HG03432 (cell line): ENCODE data around the gene PPFIA2.
"Not testable (repeated sequence)": the region's sequence is repeated elsewhere in the genome, so short reads cannot be mapped to it uniquely, and the experiment has no call there.

ENCODE experiments used
- ATAC-seq: cut with Tn5 transposase; IDR thresholded peaks from one replicate; pipeline ENCODE4 v1.9.1; 2021; ENCODE audit warnings: mild to moderate bottlenecking, moderate library complexity; ENCODE audit not compliant: unreplicated experiment

PPFIA2 gene

DNA sequence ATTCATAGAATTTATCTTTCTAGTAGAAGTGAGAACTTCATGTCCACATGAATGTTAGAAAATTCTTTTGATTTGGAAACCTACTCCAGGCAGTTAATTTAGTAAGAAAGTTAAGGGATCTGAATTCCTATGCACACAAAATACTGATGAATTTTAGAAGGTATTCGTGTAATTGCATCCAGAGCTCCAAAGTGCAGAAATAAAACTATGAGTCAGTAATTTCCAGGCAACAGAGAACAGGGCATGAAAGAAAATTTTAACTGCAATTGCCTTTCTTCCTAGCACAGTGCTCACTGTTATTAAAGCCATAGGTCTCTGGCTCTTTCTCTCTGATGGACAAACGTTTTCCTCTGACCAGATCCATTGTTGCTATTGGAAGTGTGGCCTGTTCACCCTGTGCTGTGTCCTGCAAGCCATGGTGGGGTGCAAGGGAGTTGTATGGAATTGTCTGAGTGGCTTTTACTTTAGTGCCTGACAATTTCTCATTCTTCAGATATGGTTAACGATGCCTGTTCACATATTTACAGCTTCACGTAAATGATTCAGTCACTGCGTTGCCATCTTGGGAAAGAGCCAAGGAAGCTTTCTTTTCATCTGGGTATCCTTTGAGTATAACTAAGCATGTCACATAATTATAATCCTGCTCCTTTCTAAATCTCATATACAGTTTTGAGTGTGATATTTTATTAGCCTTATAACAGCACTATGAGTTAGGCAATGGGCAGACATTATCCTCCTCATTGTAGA lies 536.1 kb downstream of the PPFIA2 start:
- no peak for ATAC-seq

DNA sequence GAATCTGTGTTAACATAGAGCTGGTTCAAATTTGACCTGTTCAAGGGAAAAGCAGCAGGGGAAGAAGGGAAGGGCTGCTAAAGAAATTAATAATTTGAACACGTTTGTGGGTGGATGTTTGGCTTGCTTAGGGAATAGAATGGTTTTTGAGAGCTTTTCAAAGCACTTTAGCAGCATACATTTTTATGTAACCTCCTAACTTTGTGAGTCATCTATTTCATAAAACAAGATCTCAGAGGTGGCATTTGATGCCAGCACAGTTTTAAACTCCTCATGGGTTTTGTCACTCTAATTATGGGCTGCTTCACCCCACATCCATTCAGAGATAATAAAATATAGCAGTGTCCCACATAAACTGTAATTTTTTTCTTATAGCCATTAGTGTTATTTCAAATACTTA lies 537.5 kb downstream of the PPFIA2 start:
- no peak for ATAC-seq

DNA sequence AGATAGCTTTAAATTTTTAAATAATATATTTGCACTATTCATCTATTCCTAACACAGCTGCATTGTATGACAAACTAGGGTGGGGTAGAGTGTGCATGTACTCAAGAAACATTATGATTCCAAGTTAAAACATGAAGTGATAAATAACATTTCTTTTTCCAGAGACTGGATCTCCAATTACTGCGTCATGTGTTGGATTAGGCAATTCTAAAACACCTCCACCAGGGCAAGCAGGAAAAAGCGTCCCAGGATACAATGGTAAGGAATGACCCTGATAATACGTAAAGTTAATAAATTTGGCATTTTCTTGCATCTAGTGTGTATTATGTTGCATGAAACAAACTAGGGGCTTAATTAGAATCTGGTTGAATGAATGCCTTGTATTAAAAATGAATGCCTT lies 542.4 kb downstream of the PPFIA2 start:
- ATAC-seq = no peak

DNA sequence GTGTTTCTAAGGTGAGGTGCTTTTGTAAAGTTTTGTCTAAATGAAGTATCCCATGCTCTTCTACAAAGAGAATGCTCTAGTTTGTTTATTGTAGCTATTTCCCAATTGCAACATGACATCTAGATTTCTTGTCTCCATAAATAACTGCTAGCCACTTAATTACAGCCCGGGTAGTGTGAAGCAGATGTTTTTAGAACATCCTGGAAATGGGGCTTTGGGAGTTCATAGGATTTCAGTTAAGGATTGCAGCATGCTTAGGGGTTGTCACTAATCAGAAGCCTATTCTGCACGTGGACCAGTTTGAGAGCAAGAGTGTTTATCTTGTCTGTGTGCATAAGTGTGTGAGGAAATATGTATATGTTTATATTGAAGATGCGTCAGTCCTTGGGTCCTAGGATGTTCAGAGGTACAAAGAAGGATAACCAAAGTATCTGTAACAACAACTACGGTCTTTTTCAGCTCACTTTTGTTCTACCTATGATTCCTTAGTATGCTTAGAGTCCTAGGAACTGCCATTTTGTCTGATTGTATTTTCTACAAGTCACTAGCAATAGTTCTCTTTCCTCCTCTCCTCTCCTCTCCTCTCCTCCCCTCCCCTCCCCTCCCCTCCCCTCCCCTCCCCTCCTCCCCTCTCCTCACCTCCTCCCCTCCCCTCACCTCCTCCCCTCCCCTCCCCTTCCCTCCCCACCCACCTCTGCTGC lies 546.0 kb downstream of the PPFIA2 start:
- ATAC-seq = no peak

DNA sequence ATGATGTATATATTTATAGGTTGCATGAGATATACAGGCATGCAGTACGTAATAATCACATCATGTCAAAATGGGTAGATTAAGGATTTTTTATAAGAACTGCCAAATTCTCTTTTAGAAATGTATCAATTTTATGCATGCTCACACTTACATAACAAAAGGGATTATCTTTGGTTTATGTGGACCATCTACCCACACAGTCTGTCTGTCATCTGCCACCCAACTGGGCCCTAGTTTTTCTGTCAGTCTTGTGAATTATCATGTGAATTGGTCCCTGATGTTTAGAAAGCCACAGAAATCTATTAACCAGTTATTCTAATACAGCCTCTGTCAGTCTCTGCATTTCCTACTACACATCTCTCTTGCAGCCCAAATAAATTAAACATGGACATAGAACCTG lies 547.8 kb downstream of the PPFIA2 start:
- no peak for ATAC-seq

DNA sequence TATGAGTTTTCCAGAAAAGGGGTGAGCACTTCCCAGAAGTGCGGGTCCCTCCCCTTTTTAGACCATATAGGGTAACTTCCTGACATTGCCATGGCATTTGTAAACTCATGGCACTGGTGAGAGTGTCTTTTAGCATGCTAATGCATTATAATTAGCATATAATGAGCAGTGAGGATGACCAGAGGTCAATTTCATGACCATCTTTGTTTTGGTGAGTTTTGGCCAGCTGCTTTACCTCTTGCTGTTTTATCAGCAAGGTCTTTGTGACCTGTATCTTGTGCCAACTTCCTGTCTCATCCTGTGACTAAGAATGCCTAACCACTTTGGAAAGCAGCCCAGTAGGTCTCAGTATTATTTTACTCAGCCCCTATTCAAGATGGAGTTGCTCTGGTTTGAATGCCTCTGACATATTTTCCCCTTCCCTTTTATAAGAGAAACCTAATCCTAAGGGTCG lies 549.4 kb downstream of the PPFIA2 start:
- not testable (repeated sequence) for ATAC-seq

DNA sequence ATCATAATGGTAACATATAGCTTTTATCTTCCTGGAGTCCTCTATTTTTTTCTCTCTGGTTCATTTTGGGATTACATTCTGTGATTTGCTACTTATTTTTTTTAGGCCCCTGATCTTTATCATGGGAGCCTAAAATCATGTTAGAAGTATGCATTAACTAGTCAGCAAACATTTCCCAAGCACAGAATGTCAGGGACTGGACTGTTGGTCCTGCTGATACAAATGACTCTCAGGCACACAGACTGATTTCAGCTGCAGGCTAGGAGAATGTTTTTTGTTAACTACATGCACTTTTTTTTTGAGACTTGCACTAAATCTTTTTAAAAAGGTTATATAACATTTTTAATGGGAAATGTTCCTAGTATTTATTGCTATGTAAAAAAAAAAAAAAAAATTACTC lies 550.1 kb downstream of the PPFIA2 start:
- ATAC-seq = no peak

DNA sequence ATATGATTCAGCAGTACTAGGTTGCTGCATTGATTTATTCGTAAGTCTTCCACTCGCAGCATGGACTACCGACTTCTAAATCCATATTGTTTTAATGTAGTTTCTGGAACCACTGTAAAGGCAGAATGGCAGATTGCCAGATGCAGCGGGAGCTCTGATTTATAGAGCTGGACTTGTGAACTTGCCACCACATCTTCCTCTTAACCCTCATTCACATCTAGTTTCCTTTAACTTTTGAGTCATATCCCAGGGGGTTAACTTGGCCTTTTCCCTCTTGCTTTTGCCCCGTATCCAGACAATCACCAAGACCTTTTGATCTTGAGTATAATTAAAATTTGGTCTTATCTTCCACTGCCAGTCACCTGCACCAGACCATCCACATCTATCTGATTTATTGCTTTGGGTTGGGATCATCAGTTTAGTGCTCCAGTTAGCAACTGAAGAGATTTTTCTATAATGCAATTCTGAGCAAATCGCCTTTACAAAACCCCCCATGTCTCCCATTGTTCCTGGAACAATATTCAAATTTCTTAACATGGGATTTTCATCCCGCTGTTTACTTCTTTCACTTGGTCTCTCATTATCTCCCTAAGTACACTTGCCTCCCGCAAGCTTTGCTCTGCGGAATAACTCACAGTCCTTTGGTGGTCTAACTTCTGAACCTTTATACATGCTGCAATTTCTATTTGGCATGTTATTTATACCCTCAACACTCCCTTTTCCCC lies 550.8 kb downstream of the PPFIA2 start:
- no peak for ATAC-seq
